MCF 10A (cell line): ENCODE measurements around the gene RPL12. TPM values are rescaled to one million over a fixed set of nuclear protein-coding genes. Genes with fewer than 3 reads are reported as not detected.

Source experiments
- Bru-seq: library from RNA; stranded (reverse); fragments of 400-500 nt; gene quantifications from one replicate; lab custom pipeline; 2021; lab: Mats Ljungman, UMichigan
- BruChase-seq, 2 experiments: library from RNA; stranded (reverse); fragments of 400-500 nt; gene quantifications; one replicate each; lab custom pipeline; 2021; lab: Mats Ljungman, UMichigan
- BruUV-seq: library from RNA; stranded (reverse); fragments of 400-500 nt; replicated peaks from 2 replicates; lab custom pipeline; 2021; lab: Mats Ljungman, UMichigan
- CTCF ChIA-PET: fragments of 300-600 bp; sonication (Branson Sonifier 250); formaldehyde crosslinking; extraction: SDS; loops from one replicate; lab custom pipeline; 2021; ENCODE audit warnings: antibody characterized with exemption, inconsistent platforms; lab: Yijun Ruan, JAX
- POLR2A ChIA-PET: fragments of 300-600, 350-650 bp; sonication (Branson Sonifier 250); formaldehyde crosslinking; extraction: SDS; loops from one replicate; lab custom pipeline; 2020; ENCODE audit warnings: antibody characterized with exemption, inconsistent platforms; lab: Yijun Ruan, JAX
- DNase-seq: peaks from one replicate; pipeline ENCODE4 v3.0.0-alpha.2; 2018; ENCODE audit not compliant: unreplicated experiment
- H3K27ac Mint-ChIP-seq: one replicate; pipeline ENCODE4 v1.8.0; 2022; ENCODE audit warnings: mild to moderate bottlenecking, low read depth, mixed read lengths; ENCODE audit not compliant: unreplicated experiment
- H3K27me3 Mint-ChIP-seq: one replicate; pipeline ENCODE4 v1.8.0; 2022; ENCODE audit warnings: mixed read lengths; ENCODE audit not compliant: insufficient read depth, unreplicated experiment
- H3K36me3 Mint-ChIP-seq: one replicate; pipeline ENCODE4 v1.8.0; 2022; ENCODE audit warnings: mild to moderate bottlenecking, moderate library complexity, mixed read lengths; ENCODE audit not compliant: insufficient read depth, unreplicated experiment
- H3K4me1 Mint-ChIP-seq: one replicate; pipeline ENCODE4 v1.8.0; 2022; ENCODE audit warnings: mixed read lengths; ENCODE audit not compliant: insufficient read depth, unreplicated experiment
- H3K4me3 Mint-ChIP-seq: one replicate; pipeline ENCODE4 v1.8.0; 2022; ENCODE audit warnings: mild to moderate bottlenecking, moderate library complexity, mixed read lengths; ENCODE audit not compliant: unreplicated experiment
- H3K9me3 Mint-ChIP-seq: one replicate; pipeline ENCODE4 v1.8.0; 2022; ENCODE audit warnings: mixed read lengths; ENCODE audit not compliant: unreplicated experiment
- intact Hi-C: fragments of 100-400 bp; cut with micrococcal nuclease; formaldehyde crosslinking; loops from 2 replicates; pipeline ENCODE4 v1.14.1; 2022
- long read RNA-seq: library from polyadenylated mRNA; stranded (forward); transcript quantifications from one replicate; pipeline ENCODE4 v2.0.0, GENCODE V29; 2022
- total RNA-seq: library from RNA; stranded (reverse); gene quantifications from 2 replicates; pipeline ENCODE4 v1.2.3, GENCODE V29; 2022
- TF ChIP-seq, protein P1 (sequence below): fragments of 200-600 bp; IDR thresholded peaks from one replicate; pipeline ENCODE4 v1.8.0; 2022; ENCODE audit warnings: antibody characterized with exemption, mild to moderate bottlenecking; ENCODE audit not compliant: unreplicated experiment

Gene RPL12
- total RNA-seq (3,086 and 3,252 TPM in 2 replicates), Bru-seq, nascent RNA (percentile 100 among the genes with signal in this experiment), BruChase-seq, experiment 1, labeled RNA remaining after a 6-hour chase (percentile 99 among the genes with signal in this experiment), BruChase-seq, experiment 2, labeled RNA remaining after a 2-hour chase (percentile 99 among the genes with signal in this experiment)
- long read RNA-seq, transcript RPL12-201 (7 exons, 633 nt), result major isoform, 1,089 of 1,199 reads
- long read RNA-seq, partial matches to known transcripts, result 96 of 1,199 reads
- long read RNA-seq, other reads (novel, unspliced or antisense), result 9 of 1,199 reads

DNA sequence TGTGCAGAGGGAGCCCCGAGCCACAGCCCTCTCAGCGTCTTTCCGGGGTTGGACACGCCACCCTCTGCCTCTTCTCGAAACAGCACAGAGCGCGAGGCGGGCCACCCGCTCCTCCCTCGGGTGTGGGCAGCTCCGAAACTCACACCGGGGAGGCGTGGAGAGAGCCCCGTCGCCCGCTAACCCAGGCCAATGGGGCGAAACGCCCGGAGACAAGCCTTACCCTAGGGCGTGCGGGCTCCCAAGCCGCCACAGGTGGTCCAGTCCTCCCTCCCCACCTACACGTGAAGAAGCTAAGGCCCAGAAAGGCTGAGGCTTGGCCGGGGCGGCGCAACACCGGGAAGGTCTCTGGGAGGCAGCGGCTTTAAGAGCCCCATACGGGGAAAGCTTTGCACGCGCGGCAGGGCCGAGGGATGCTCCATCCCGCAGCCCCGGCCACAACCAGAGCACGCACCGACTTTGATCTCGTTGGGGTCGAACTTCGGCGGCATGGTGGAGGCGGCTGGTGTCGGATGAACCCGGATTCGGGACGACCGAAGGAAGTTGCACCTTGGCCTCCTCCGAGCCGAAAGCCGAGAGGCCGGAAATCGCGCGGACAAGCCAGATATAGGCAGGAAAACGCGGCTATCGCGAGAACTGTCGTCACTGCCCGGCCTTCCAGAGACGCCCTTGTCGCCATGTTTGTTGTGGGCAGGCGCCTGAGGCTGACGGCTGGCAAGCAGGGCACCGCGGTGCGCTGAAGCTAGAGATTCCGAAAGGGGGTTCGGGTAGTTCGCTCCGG is at the start of gene RPL12, which contains the start of gene LRSAM1:
Gene RPL12, minus strand, starts transcription at position 577 of the 778 bp plus-strand sequence. Its CDS starts 89 bp downstream, at position 488.
Gene LRSAM1, plus strand, starts transcription at position 681 of the 778 bp plus-strand sequence. CDS start 3,018 bp downstream, outside the sequence.
- peaks cover 82% of the 10 kb centered on the region for H3K36me3 Mint-ChIP-seq
- TSS peak; percentile 53 for BruUV-seq
- H3K27me3 Mint-ChIP-seq, result no peaks in the 10 kb centered on the region
- no peaks in the 10 kb centered on the region for H3K9me3 Mint-ChIP-seq
- TF ChIP-seq, protein P1, sequence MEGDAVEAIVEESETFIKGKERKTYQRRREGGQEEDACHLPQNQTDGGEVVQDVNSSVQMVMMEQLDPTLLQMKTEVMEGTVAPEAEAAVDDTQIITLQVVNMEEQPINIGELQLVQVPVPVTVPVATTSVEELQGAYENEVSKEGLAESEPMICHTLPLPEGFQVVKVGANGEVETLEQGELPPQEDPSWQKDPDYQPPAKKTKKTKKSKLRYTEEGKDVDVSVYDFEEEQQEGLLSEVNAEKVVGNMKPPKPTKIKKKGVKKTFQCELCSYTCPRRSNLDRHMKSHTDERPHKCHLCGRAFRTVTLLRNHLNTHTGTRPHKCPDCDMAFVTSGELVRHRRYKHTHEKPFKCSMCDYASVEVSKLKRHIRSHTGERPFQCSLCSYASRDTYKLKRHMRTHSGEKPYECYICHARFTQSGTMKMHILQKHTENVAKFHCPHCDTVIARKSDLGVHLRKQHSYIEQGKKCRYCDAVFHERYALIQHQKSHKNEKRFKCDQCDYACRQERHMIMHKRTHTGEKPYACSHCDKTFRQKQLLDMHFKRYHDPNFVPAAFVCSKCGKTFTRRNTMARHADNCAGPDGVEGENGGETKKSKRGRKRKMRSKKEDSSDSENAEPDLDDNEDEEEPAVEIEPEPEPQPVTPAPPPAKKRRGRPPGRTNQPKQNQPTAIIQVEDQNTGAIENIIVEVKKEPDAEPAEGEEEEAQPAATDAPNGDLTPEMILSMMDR, result no peak
- ChIA-PET CTCF (interaction anchor here (0.6 to 1.1 kb wide), 5 partner anchors 28 to 236 kb away, joined by 3 to 4 read pairs (median 3); no protein-coding TSS in a partner anchor), POLR2A (interaction anchor here (0.6 to 3.6 kb wide), 46 partner anchors 8 to 470 kb away, joined by 3 to 91 read pairs (median 4); partner anchors contain the start of genes CDK9, GARNL3, SLC2A8 and STXBP1)
- peak within 1 kb of the TSS; percentile 97 for H3K27ac Mint-ChIP-seq
- intact Hi-C loops, result loop anchor here (1.0 kb wide), 2 partner anchors 27 to 135 kb away; partner anchors contain the start of gene ZNF79
- H3K4me1 Mint-ChIP-seq, result peaks cover 41% of the 10 kb centered on the region
- DNase-seq, result peak; percentile 94
- peak within 1 kb of the TSS; percentile 93 for H3K4me3 Mint-ChIP-seq

DNA sequence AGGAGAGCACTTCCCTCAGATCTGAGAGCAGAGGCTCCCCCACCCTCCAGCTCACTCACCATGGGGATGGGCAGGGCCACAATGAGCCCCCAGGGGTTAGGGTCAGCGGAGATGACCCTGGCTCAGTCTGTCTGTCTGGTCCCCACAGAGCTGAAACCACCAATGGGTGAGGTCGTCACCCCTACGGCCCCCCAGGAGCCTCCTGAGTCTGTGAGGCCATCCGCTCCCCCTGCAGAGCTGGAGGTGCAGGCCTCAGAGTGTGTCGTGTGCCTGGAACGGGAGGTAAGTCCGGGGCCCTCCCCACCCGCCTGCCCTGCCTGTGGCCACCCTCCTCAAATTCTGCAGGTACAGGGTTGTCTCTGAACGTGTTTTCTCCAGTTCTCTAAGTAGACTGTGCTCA is 49.7 kb upstream of the RPL12 start:
- intact Hi-C loops, result loop anchor here (5.0 kb wide), 1 partner anchor 231 kb away; no protein-coding TSS in a partner anchor
- no peak overlapping the region for H3K27ac Mint-ChIP-seq
- DNase-seq, result no peak
- H3K4me3 Mint-ChIP-seq, result no peak overlapping the region
- no peaks in the 10 kb centered on the region for H3K9me3 Mint-ChIP-seq
- H3K36me3 Mint-ChIP-seq, result peaks cover 96% of the 10 kb centered on the region
- H3K27me3 Mint-ChIP-seq, result no peaks in the 10 kb centered on the region
- H3K4me1 Mint-ChIP-seq, result no peaks in the 10 kb centered on the region
- ChIA-PET POLR2A (interaction anchor here (0.6 to 0.7 kb wide), 2 partner anchors 53 to 293 kb away, joined by 3 read pairs; no protein-coding TSS in a partner anchor), CTCF (interaction anchor here (0.7 kb wide), 1 partner anchor 325 kb away, joined by 5 read pairs; no protein-coding TSS in a partner anchor)
- no TSS peak for BruUV-seq
- TF ChIP-seq, protein P1, result no peak

DNA sequence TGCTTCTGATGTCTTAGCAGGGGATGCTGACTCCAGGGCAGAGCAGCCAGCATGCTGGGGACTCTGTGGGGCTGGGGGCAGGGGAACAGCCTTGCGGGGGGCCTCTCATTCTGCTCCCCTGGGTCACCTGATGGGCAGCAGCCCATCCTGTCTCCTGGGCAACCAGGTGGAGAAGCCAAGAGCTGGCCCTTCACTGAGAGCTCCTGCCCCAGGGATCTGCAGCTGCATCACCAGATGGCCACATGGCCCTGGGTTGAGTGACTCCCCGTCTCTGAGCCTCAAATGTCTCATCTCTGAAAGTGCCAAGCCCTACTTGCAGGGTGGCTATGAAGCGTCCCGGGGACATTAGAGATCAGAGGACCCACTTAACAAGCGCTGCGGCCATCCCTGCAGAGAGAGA is 49.2 kb upstream of the RPL12 start:
- no peak for DNase-seq
- Mint-ChIP-seq H3K4me1 (no peaks in the 10 kb centered on the region), H3K9me3 (no peaks in the 10 kb centered on the region), H3K4me3 (no peak overlapping the region), H3K27me3 (no peaks in the 10 kb centered on the region), H3K27ac (no peak overlapping the region), H3K36me3 (peaks cover 95% of the 10 kb centered on the region)
- ChIA-PET POLR2A (interaction anchor here (0.7 kb wide), 1 partner anchor 293 kb away, joined by 3 read pairs; no protein-coding TSS in a partner anchor), CTCF (interaction anchor here (0.7 kb wide), 1 partner anchor 326 kb away, joined by 5 read pairs; no protein-coding TSS in a partner anchor)
- no TSS peak for BruUV-seq
- intact Hi-C loops, result loop anchor here (5.0 kb wide), 1 partner anchor 232 kb away; no protein-coding TSS in a partner anchor
- TF ChIP-seq, protein P1, result no peak
